A549 (cell line): ENCODE measurements around the gene TNS3. TPM values are rescaled to one million over a fixed set of nuclear protein-coding genes. Genes with fewer than 3 reads are reported as not detected.
"Not testable (repeated sequence)": the region's sequence is repeated elsewhere in the genome, so short reads cannot be mapped to it uniquely, and the experiment has no call there.

ENCODE experiments used
- ATAC-seq, 2 experiments: fragments of 200-7000 bp in 1 of 2; fragments of >200 bp in 1 of 2; cut with Nextera tagmentation in 1 of 2; cut with Tn5 transposase in 1 of 2; 3 replicates each; pipeline versions ENCODE4 v1.8.0 to v1.9.1; 2018 to 2020; ENCODE audit warnings: mild to moderate bottlenecking in 1 of 2, moderate library complexity in 1 of 2
- CTCF ChIA-PET: fragments of 300-600 bp; sonication (Branson Sonifier 250); formaldehyde crosslinking; extraction: SDS; loops from one replicate; lab custom pipeline; 2021; ENCODE audit warnings: antibody characterized with exemption, inconsistent platforms; lab: Yijun Ruan, JAX
- POLR2A ChIA-PET: fragments of 350-600 bp; formaldehyde crosslinking; extraction: SDS; loops from one replicate; lab custom pipeline; 2021; ENCODE audit warnings: antibody characterized with exemption, inconsistent platforms; lab: Yijun Ruan, JAX
- DNase-seq, 2 experiments: peaks; one replicate each; pipeline versions ENCODE4 v3.0.0 to v3.0.0-alpha.2; 2011 to 2016; ENCODE audit warnings: low read depth in 1 of 2, low spot score in 1 of 2
- FAIRE-seq: peaks from 2 replicates; lab custom pipeline; 2011; peaks lifted over from hg19 to GRCh38; lab: Jason Lieb, UNC
- H3K27ac ChIP-seq, 2 experiments: fragments of >200 bp; sonication (Bioruptor Twin); formaldehyde crosslinking; 3 replicates each; pipeline ENCODE4 v1.5.1; 2016 to 2017
- H3K4me1 ChIP-seq: fragments of >200 bp; sonication (Bioruptor Twin); formaldehyde crosslinking; 3 replicates; pipeline ENCODE4 v1.6.1; 2016
- H3K4me2 ChIP-seq: fragments of >200 bp; sonication (Bioruptor Twin); formaldehyde crosslinking; 3 replicates; pipeline ENCODE4 v1.6.1; 2016
- H3K4me3 ChIP-seq: fragments of >200 bp; sonication (Bioruptor Twin); formaldehyde crosslinking; 3 replicates; pipeline ENCODE4 v1.5.1; 2016
- H3K9me3 ChIP-seq: fragments of >200 bp; sonication (Bioruptor Twin); formaldehyde crosslinking; 3 replicates; pipeline ENCODE4 v1.6.1; 2016
- ATOH8 ChIP-seq: fragments of 250-450 bp; sonication (Bioruptor Pico); IDR thresholded peaks from 2 replicates; pipeline ENCODE4 v1.5.0; 2020; ENCODE audit warnings: low read depth, mild to moderate bottlenecking, moderate library complexity
- BCL3 ChIP-seq: fragments of >200 bp; sonication (Bioruptor Twin); formaldehyde crosslinking; IDR thresholded peaks from 3 replicates; pipeline ENCODE4 v1.6.1; 2016
- BHLHE40 ChIP-seq: IDR thresholded peaks from 2 replicates; pipeline ENCODE4 v1.6.1; 2012; ENCODE audit warnings: low read depth, low read length, inconsistent platforms
- CBX8 ChIP-seq: fragments of 200-600 bp; sonication (generic); IDR thresholded peaks from 2 replicates; pipeline ENCODE4 v1.6.1; 2016
- CEBPB ChIP-seq, 2 experiments: fragments of >200 bp in 1 of 2; sonication (Bioruptor Twin) in 1 of 2; formaldehyde crosslinking in 1 of 2; IDR thresholded peaks; 2 replicates each; pipeline ENCODE4 v1.6.1; 2012 to 2016
- ELK1 ChIP-seq: fragments of 150-350 bp; IDR thresholded peaks from 2 replicates; pipeline ENCODE4 v1.6.1; 2014; ENCODE audit warnings: low read depth, mild to moderate bottlenecking, low read length
- EP300 ChIP-seq, 2 experiments: fragments of >200 bp; sonication (Bioruptor Twin); formaldehyde crosslinking; IDR thresholded peaks; 2 replicates in 1 of 2; 3 replicates in 1 of 2; pipeline ENCODE4 v1.6.1; 2016 to 2017
- FOSL2 ChIP-seq, 2 experiments: fragments of 450-650 bp in 1 of 2; fragments of >200 bp in 1 of 2; sonication (Bioruptor Twin) in 1 of 2; formaldehyde crosslinking; IDR thresholded peaks; 2 replicates each; pipeline versions ENCODE4 v1.5.0 to v1.6.1; 2016 to 2020; ENCODE audit warnings: mild to moderate bottlenecking in 1 of 2, moderate library complexity in 1 of 2
- GATA3 ChIP-seq: IDR thresholded peaks from 2 replicates; pipeline ENCODE4 v1.6.1; 2012; ENCODE audit warnings: borderline replicate concordance
- HOXA7 ChIP-seq: fragments of 250-450 bp; sonication (Bioruptor Pico); IDR thresholded peaks from 2 replicates; pipeline ENCODE4 v1.5.0; 2020; ENCODE audit warnings: mild to moderate bottlenecking, moderate library complexity
- KDM5A ChIP-seq: fragments of 200-600 bp; sonication (generic); IDR thresholded peaks from 2 replicates; pipeline ENCODE4 v1.6.1; 2016; ENCODE audit warnings: antibody characterized with exemption, mild to moderate bottlenecking
- MAFK ChIP-seq: fragments of 450-650 bp; IDR thresholded peaks from 2 replicates; pipeline ENCODE4 v1.6.1; 2014; ENCODE audit not compliant: partially characterized antibody
- NPAS2 ChIP-seq: fragments of 250-450 bp; sonication (Bioruptor Pico); IDR thresholded peaks from 2 replicates; pipeline ENCODE4 v1.8.0; 2022; ENCODE audit warnings: mild to moderate bottlenecking, moderate library complexity, borderline replicate concordance
- PHF8 ChIP-seq: fragments of 200-600 bp; sonication (generic); IDR thresholded peaks from 2 replicates; pipeline ENCODE4 v1.6.1; 2016; ENCODE audit warnings: low read depth, mild to moderate bottlenecking, antibody characterized with exemption, moderate library complexity, borderline replicate concordance
- POLR2AphosphoS2 ChIP-seq: conservative IDR thresholded peaks from 2 replicates; pipeline ENCODE4 v1.6.1; 2012; ENCODE audit warnings: low read length, improper control_type of control experiment, inconsistent platforms
- RARB ChIP-seq: fragments of 250-450 bp; sonication (Bioruptor Pico); IDR thresholded peaks from 2 replicates; pipeline ENCODE4 v1.8.0; 2021; ENCODE audit warnings: mild to moderate bottlenecking, moderate library complexity
- REST ChIP-seq: fragments of 200-600 bp; sonication (generic); IDR thresholded peaks from 2 replicates; pipeline ENCODE4 v1.6.1; 2016; ENCODE audit warnings: antibody characterized with exemption, mild to moderate bottlenecking, moderate library complexity
- RFX5 ChIP-seq: fragments of 450-650 bp; IDR thresholded peaks from 2 replicates; pipeline ENCODE4 v1.7.1; 2014; ENCODE audit warnings: antibody characterized with exemption, mild to moderate bottlenecking, moderate library complexity
- RNF2 ChIP-seq: fragments of 200-600 bp; sonication (generic); IDR thresholded peaks from 2 replicates; pipeline ENCODE4 v1.6.1; 2016; ENCODE audit warnings: low read depth, mild to moderate bottlenecking, antibody characterized with exemption, moderate library complexity, borderline replicate concordance
- SMC3 ChIP-seq: fragments of >200 bp; sonication (Bioruptor Twin); formaldehyde crosslinking; IDR thresholded peaks from 3 replicates; pipeline ENCODE4 v1.6.1; 2018; ENCODE audit warnings: inconsistent platforms
- SREBF2 ChIP-seq: fragments of 450-650 bp; IDR thresholded peaks from 2 replicates; pipeline ENCODE4 v1.6.1; 2014; ENCODE audit warnings: mild to moderate bottlenecking, moderate library complexity
- ZFP36 ChIP-seq: fragments of 450-650 bp; IDR thresholded peaks from 2 replicates; pipeline ENCODE4 v1.6.1; 2014; ENCODE audit warnings: borderline replicate concordance; ENCODE audit not compliant: partially characterized antibody
- ZNF302 ChIP-seq: fragments of 250-450 bp; sonication (Bioruptor Pico); IDR thresholded peaks from 2 replicates; pipeline ENCODE4 v1.9.0; 2021; ENCODE audit warnings: inconsistent platforms, mild to moderate bottlenecking, moderate library complexity
- WGBS: methylation state at CpG from one replicate; pipeline ENCODE4 v1.1.6; 2017; ENCODE audit errors: missing lambda C conversion rate; 5-methylcytosine and 5-hydroxymethylcytosine counted together
- polyA plus RNA-seq, 4 experiments: library from polyadenylated mRNA; depleted of rRNA in 3 of 4; stranded (reverse); fragments of >200 nt; fragmentation: RNase III in 1 of 4; extraction: RNeasy Plus Mini Kit Qiagen cat#74134 plus additional on column Dnase treatment in 1 of 4; gene quantifications; 2 replicates in 3 of 4; 3 replicates in 1 of 4; pipeline ENCODE4 v1.2.3, GENCODE V29; 2011 to 2017

The TNS3 gene
- polyA plus RNA-seq, 2 of the 4 experiments (the other 2 are of a cell fraction), result 107 to 134 TPM

- no peak for TF ChIP-seq KDM5A
- no peak for TF ChIP-seq BCL3
- TF ChIP-seq RARB, result no peak
- no peak for TF ChIP-seq SREBF2
- no peak for TF ChIP-seq NPAS2 (CRISPR knock-in tag)
Observed at GRCh38 chr7:47441796-47442604, 139.9 kb downstream of the TNS3 start (continued).

GRCh38 chr7:47441048-47441447 lies 140.9 kb downstream of the TNS3 start:
- CTCF ChIA-PET, result interaction anchor here (1.6 kb wide), 1 partner anchor 12 kb away, joined by 5 read pairs; no protein-coding TSS in a partner anchor
- DNase-seq, ATAC-seq, FAIRE-seq, POLR2A ChIA-PET, H3K4me3 ChIP-seq, H3K9me3 ChIP-seq: not testable (repeated sequence)
- Histone ChIP-seq H3K4me1 (peaks cover 80% of the 10 kb centered on the region), H3K27ac (peak overlapping the region; percentile 38 to 76), H3K4me2 (peak overlapping the region; percentile 47)
- TF ChIP-seq CEBPB (IDR thresholded peaks at IDR 0.05), result peak; percentile 75 to 91; a peak in 3 of 4 replicates
- WGBS, result 51% methylated on average over 8 of the region's 8 CpGs

- DNase-seq (no peak), FAIRE-seq (no peak), ATAC-seq (peak in 1 of 2 experiments; percentile 6; a peak in 2 of 6 replicates)
- H3K9me3 ChIP-seq, result no peaks in the 10 kb centered on the region
- TF ChIP-seq HOXA7, result no peak
- no peak for TF ChIP-seq EP300 (IDR thresholded peaks at IDR 0.05)
- TF ChIP-seq POLR2AphosphoS2, result 0 out of 2 replicates have a peak, but pooled peaks have one; percentile 74
- no peak for TF ChIP-seq SMC3
- no peak overlapping the region for H3K4me3 ChIP-seq
- CTCF ChIA-PET, result interaction anchor here (1.6 kb wide), 2 partner anchors 11 to 379 kb away, joined by 5 read pairs; no protein-coding TSS in a partner anchor
- peaks cover 79% of the 10 kb centered on the region for H3K4me1 ChIP-seq
- POLR2A ChIA-PET, result no interaction called here
- no peak overlapping the region; the same call in 2 of the 3 replicates for H3K4me2 ChIP-seq
- WGBS, result 100% methylated on average over 1 of the region's 1 CpG
- peak overlapping the region; percentile 4 to 76; a peak in 4 of 6 replicates for H3K27ac ChIP-seq
Observed at GRCh38 chr7:47440320-47440719, 141.6 kb downstream of the TNS3 start.

- Histone ChIP-seq H3K27ac (peak overlapping the region in 1 of 2 experiments; percentile 59; a peak in 2 of 6 replicates), H3K4me2 (no peak overlapping the region), H3K4me1 (peaks cover 70% of the 10 kb centered on the region), H3K9me3 (no peaks in the 10 kb centered on the region), H3K4me3 (no peak overlapping the region)
- FAIRE-seq (no peak), DNase-seq (no peak), ATAC-seq (peak in 1 of 2 experiments; percentile 3; a peak in 2 of 6 replicates)
- ChIA-PET CTCF (interaction anchor here (1.3 to 1.6 kb wide), 2 partner anchors 17 to 380 kb away, joined by 4 to 5 read pairs; no protein-coding TSS in a partner anchor), POLR2A (no interaction called here)
- 92% methylated on average over 16 of the region's 17 CpGs for WGBS
- TF ChIP-seq MAFK (no peak), ATOH8 (CRISPR knock-in tag) (no peak), PHF8 (no peak), BHLHE40 (no peak), ZFP36 (no peak), REST (no peak), CBX8 (no peak), FOSL2 (IDR thresholded peaks at IDR 0.05) (no peak), FOSL2 (CRISPR knock-in tag; IDR thresholded peaks at IDR 0.05) (no peak), ZNF302 (CRISPR knock-in tag) (no peak), ELK1 (no peak), GATA3 (no peak), RNF2 (no peak), CEBPB (IDR thresholded peaks at IDR 0.05) (no peak), NPAS2 (CRISPR knock-in tag) (no peak), HOXA7 (no peak), RFX5 (no peak)
Observed at GRCh38 chr7:47439181-47439667, 142.7 kb downstream of the TNS3 start.
